Measurements from ENCODE around the gene GSK3B.
"Not testable (repeated sequence)": the region's sequence is repeated elsewhere in the genome, so short reads cannot be mapped to it uniquely, and the experiment has no call there.

The GSK3B gene

DNA sequence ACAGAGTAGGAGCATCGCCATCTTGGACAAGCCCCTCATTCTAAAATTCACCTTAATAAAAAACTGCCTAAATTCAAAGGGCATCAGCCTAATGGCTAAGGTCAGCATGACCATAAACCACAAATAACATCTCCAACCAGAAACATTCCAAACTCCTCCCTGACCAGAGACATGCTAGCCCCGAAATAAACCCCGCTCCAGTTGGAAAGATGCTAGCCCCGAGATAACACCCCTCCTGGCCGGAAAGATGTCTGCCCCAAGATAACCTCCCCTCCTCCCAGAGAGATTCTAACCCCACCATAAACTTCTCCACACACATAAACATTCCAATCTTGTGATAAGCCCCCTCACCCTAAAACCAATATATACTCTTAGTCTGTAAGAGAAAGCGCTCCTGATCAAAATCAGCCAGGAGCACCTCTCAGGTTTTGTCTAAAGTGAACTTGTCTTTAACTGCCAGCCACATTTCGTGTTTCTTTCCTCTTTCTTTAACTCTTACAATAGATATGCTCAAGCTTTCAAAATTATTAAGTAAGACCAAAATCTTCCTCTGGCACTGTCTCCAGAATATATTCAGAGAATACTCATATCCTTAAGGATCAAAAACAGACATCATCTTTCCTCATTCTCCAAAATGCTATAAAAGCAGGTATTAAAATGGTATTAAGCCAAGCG, 104.1 kb downstream of the GSK3B start:
- Mint-ChIP-seq H3K9me3 (peaks cover 67% of the 10 kb centered on the region), H3K27me3 (ENCODE audit: low read depth, poor library complexity) (no peaks in the 10 kb centered on the region), H3K36me3 (ENCODE audit: low read depth) (peaks cover 87% of the 10 kb centered on the region), H3K27ac (peak overlapping the region; percentile 31), H3K4me3 (no peak overlapping the region), H3K4me1 (no peaks in the 10 kb centered on the region)
- DNase-seq, result no peak
- TF ChIP-seq, protein P1, sequence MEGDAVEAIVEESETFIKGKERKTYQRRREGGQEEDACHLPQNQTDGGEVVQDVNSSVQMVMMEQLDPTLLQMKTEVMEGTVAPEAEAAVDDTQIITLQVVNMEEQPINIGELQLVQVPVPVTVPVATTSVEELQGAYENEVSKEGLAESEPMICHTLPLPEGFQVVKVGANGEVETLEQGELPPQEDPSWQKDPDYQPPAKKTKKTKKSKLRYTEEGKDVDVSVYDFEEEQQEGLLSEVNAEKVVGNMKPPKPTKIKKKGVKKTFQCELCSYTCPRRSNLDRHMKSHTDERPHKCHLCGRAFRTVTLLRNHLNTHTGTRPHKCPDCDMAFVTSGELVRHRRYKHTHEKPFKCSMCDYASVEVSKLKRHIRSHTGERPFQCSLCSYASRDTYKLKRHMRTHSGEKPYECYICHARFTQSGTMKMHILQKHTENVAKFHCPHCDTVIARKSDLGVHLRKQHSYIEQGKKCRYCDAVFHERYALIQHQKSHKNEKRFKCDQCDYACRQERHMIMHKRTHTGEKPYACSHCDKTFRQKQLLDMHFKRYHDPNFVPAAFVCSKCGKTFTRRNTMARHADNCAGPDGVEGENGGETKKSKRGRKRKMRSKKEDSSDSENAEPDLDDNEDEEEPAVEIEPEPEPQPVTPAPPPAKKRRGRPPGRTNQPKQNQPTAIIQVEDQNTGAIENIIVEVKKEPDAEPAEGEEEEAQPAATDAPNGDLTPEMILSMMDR (IDR thresholded peaks at IDR 0.05), result no peak

DNA sequence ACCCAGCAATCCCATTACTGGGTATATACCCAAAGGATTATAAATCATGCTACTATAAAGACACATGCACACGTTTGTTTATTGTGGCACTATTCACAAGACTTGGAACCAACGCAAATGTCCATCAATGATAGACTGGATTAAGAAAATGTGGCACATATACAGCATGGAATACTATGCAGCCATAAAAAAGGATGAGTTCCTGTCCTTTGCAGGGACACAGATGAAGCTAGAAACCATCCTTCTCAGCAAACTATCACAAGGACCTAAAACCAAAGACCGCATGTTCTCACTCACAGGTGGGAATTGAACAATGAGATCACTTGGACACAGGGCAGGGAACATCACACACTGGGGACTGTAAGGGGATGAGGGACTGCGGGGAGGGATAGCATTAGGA, 107.4 kb downstream of the GSK3B start:
- H3K4me1 Mint-ChIP-seq; H3K27ac Mint-ChIP-seq; H3K4me3 Mint-ChIP-seq; DNase-seq; H3K27me3 Mint-ChIP-seq (ENCODE audit: low read depth, poor library complexity): not testable (repeated sequence)
- H3K36me3 Mint-ChIP-seq (ENCODE audit: low read depth), result peaks cover 90% of the 10 kb centered on the region
- peaks cover 88% of the 10 kb centered on the region for H3K9me3 Mint-ChIP-seq

DNA sequence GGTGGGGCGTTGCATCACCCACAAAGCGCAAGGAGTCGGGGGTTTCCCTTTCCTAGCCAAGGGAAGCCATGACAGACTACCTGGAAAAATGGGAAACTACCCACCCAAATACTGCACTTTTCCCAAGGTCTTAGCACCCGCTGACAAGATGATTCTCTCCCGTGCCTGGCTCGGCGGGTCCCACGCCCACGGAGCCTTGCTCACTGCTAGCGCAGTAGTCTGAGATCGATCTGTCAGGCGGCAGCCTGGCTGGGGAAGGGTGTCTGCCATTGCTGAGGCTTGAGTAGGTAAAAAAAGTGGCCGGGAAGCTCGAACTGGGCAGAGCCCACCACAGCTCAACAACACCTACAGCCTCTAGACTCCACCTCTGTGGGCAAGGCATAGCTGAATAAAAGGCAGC, 112.9 kb downstream of the GSK3B start:
- H3K36me3 Mint-ChIP-seq (ENCODE audit: low read depth), result peaks cover 100% of the 10 kb centered on the region
- no peak overlapping the region for H3K27ac Mint-ChIP-seq
- H3K9me3 Mint-ChIP-seq, result peaks cover 67% of the 10 kb centered on the region
- DNase-seq, result no peak
- H3K27me3 Mint-ChIP-seq (ENCODE audit: low read depth, poor library complexity), result peaks cover 5% of the 10 kb centered on the region
- TF ChIP-seq, protein P1 (IDR thresholded peaks at IDR 0.05), result no peak
- H3K4me1 Mint-ChIP-seq, result peaks cover 18% of the 10 kb centered on the region
- no peak overlapping the region for H3K4me3 Mint-ChIP-seq

DNA sequence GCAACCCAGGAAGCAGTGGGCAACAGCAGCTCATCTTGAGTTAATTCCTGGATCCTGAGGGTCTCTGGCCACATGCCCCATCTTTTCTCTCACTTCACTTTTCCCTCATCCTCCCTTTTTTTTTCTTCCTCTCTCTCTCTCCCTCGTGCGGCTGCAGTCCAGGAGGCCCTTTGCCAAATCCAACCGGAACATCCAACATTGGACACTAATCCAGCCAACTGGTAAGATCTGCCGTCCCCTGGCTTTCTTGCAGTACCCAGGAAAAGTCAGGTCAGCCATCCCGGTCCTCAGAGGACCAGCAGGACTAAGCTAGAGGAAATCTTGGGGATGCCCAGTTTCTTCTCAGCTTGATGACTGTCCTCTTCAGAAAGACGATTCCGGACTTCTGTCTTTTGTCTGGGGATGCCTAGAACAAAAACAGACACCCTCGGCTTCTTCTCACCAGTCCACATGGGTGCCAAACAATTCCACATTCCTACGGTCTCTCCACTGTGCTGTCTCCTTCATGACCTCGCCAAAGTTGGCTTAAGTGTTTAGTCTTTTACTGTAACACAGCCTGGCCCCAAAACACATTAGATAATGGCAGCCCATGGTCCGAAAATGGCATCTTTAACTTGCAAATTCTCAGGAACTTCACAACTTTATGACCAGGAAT, 115.6 kb downstream of the GSK3B start:
- TF ChIP-seq, protein P1 (IDR thresholded peaks at IDR 0.05), result no peak
- H3K36me3 Mint-ChIP-seq (ENCODE audit: low read depth), result peaks cover 96% of the 10 kb centered on the region
- peaks cover 18% of the 10 kb centered on the region for H3K4me1 Mint-ChIP-seq
- no peak overlapping the region for H3K4me3 Mint-ChIP-seq
- H3K9me3 Mint-ChIP-seq, result peaks cover 60% of the 10 kb centered on the region
- no peaks in the 10 kb centered on the region for H3K27me3 Mint-ChIP-seq (ENCODE audit: low read depth, poor library complexity)
- no peak for DNase-seq
- peak overlapping the region; percentile 88 for H3K27ac Mint-ChIP-seq

DNA sequence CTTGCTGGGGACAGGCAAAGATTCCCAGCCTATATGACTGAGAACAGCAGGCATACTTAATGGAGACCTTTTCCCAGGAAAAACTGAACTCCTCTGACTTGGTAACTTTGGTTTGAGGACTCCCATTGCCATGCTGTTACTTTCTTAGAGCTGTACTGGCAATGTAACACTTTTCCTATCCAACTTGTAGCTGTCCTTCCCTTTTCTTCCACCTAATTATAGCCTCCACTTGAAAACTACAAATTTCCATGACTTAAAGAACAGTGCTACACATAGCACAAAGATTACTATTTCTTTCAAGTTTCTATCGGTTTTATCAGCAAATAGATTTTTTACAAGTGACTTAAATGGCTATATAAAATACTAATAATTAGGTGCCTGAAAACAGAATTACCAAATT, 116.9 kb downstream of the GSK3B start:
- Mint-ChIP-seq H3K4me1 (peaks cover 18% of the 10 kb centered on the region), H3K36me3 (ENCODE audit: low read depth) (peaks cover 95% of the 10 kb centered on the region), H3K4me3 (no peak overlapping the region), H3K9me3 (peaks cover 57% of the 10 kb centered on the region), H3K27ac (peak overlapping the region; percentile 28), H3K27me3 (ENCODE audit: low read depth, poor library complexity) (peaks cover 3% of the 10 kb centered on the region)
- TF ChIP-seq, protein P1 (IDR thresholded peaks at IDR 0.05), result no peak
- no peak for DNase-seq

DNA sequence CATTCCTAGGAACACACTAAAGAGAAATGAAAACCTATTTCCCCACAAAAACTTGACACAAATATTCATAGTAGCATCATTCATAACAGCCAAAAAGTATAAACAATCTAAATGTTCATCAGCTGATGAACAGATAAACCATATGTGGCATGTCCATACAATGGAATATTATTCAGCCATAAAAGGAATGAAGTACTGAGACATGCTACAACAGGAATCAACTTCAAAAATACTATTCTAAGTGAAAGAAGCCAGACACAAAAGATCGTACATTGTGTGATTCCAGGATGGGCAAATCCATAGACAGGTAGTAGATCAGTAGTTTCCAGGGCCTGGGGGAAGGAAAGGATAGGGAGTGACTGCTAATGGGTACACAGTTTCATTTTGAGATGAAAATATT, 118.0 kb downstream of the GSK3B start:
- TF ChIP-seq, protein P1 (IDR thresholded peaks at IDR 0.05), result no peak
- H3K4me1 Mint-ChIP-seq, result peaks cover 18% of the 10 kb centered on the region
- H3K27me3 Mint-ChIP-seq (ENCODE audit: low read depth, poor library complexity), result peaks cover 3% of the 10 kb centered on the region

More for the DNA sequence above, 118.0 kb downstream of the GSK3B start:
- Mint-ChIP-seq H3K4me3 (no peak overlapping the region), H3K9me3 (peaks cover 55% of the 10 kb centered on the region), H3K27ac (no peak overlapping the region), H3K36me3 (ENCODE audit: low read depth) (peaks cover 90% of the 10 kb centered on the region)
- DNase-seq, result no peak
